Endodermal cell (in vitro differentiated cells): Measurements from ENCODE around the gene SNAP29. TPM values are rescaled to one million over a fixed set of nuclear protein-coding genes. Genes with fewer than 3 reads are reported as not detected.
A peak's percentile ranks its signal among the peaks of the same experiment; 100 is the strongest.

ENCODE experiments used
- DNase-seq: peaks from one replicate; pipeline ENCODE4 v3.0.0-alpha.2; 2017
- H3K27ac ChIP-seq: 2 replicates; pipeline ENCODE4 v1.5.1; 2013; ENCODE audit warnings: mild to moderate bottlenecking, low read depth, low read length, moderate library complexity
- H3K27me3 ChIP-seq: 2 replicates; pipeline ENCODE4 v1.6.1; 2013; ENCODE audit warnings: mild to moderate bottlenecking, low read length, moderate library complexity; ENCODE audit not compliant: insufficient read depth, control insufficient read depth, poor library complexity, severe bottlenecking
- H3K36me3 ChIP-seq: 2 replicates; pipeline ENCODE4 v1.7.0; 2013; ENCODE audit warnings: mild to moderate bottlenecking, low read length, moderate library complexity; ENCODE audit not compliant: control insufficient read depth, insufficient read depth
- H3K4me1 ChIP-seq: one replicate; pipeline ENCODE4 v1.7.0; 2013; ENCODE audit warnings: low read length; ENCODE audit not compliant: control insufficient read depth, insufficient read depth
- H3K4me3 ChIP-seq: 2 replicates; pipeline ENCODE4 v1.5.1; 2013; ENCODE audit warnings: mild to moderate bottlenecking, low read length, moderate library complexity
- H3K9ac ChIP-seq: 2 replicates; pipeline ENCODE4 v1.6.1; 2013; ENCODE audit warnings: mild to moderate bottlenecking, low read length, moderate library complexity; ENCODE audit not compliant: poor library complexity, severe bottlenecking; ENCODE audit errors: extremely low read depth
- H3K9me3 ChIP-seq: 2 replicates; pipeline ENCODE4 v1.6.1; 2013; ENCODE audit warnings: mild to moderate bottlenecking, low read length, moderate library complexity; ENCODE audit not compliant: control insufficient read depth
- H3K27ac Mint-ChIP-seq: 2 replicates; pipeline ENCODE4 v1.8.0; 2020; ENCODE audit warnings: mixed read lengths
- H3K27me3 Mint-ChIP-seq: 2 replicates; pipeline ENCODE4 v1.8.0; 2021; ENCODE audit warnings: mild to moderate bottlenecking, mixed read lengths; ENCODE audit not compliant: insufficient read depth
- H3K36me3 Mint-ChIP-seq: 2 replicates; pipeline ENCODE4 v1.8.0; 2020; ENCODE audit warnings: low read depth, mixed read lengths
- H3K4me1 Mint-ChIP-seq: 2 replicates; pipeline ENCODE4 v1.8.0; 2020; ENCODE audit warnings: mixed read lengths
- H3K4me3 Mint-ChIP-seq: 2 replicates; pipeline ENCODE4 v1.8.0; 2020; ENCODE audit warnings: mild to moderate bottlenecking, moderate library complexity, mixed read lengths
- H3K9me3 Mint-ChIP-seq: 2 replicates; pipeline ENCODE4 v1.8.0; 2020; ENCODE audit warnings: mild to moderate bottlenecking, mixed read lengths
- CTCF ChIP-seq: fragments of 200-600 bp; sonication (generic); conservative IDR thresholded peaks from 2 replicates; pipeline ENCODE4 v1.5.0; 2021; ENCODE audit warnings: antibody characterized with exemption, mild to moderate bottlenecking
- WGBS, 2 experiments: methylation state at CpG; one replicate each; pipeline versions ENCODE4 v1.1.5 to v1.1.7; 2013; ENCODE audit warnings: missing lambda C conversion rate in 2 of 2, mixed read lengths in 1 of 2; ENCODE audit not compliant: insufficient coverage in 1 of 2, insufficient read length in 1 of 2; 5-methylcytosine and 5-hydroxymethylcytosine counted together
- total RNA-seq, 2 donors: library from RNA; stranded (reverse); fragmentation: NEBNext Ultra II Directional in 1 of 2; extraction: Animal tissue kit (Norgen Biotek cat#: 25700) in 1 of 2; gene quantifications; 2 replicates in 1 of 2; 3 replicates in 1 of 2; pipeline ENCODE4 v1.2.1, GENCODE V29; 2021

Gene SNAP29
- total RNA-seq, 2 donors from 2014 or later = 16.5 to 21.8 TPM

DNA sequence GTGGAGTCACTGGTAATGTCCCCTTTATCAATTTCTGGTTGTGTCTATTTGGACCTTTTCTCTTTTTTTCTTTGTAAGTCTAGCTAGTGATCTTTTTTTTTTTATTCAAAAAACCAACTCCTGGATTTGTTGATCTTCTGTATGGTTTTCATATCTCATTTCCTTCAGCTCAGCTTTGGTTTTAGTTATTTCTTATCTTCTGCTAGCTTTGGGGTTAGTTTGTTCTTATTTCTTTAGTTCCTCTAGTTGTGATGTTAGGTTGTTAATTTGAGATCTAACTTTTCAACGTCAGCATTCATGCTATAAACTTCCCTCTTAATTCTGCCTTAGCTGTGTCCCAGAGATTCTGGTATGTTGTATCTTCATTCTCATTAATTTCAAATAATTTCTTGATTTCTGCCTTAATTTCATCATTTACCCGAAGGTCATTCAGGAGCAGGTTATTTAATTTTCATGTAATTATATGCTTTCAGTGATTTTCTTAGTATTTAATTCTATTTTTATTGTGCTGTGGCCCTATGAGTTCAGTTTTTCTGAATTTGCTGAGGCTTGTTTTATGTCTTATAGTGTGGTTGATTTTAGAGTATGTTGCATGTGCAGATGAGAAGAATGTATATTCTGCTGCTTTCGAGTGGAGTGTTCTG is 29.2 kb upstream of the SNAP29 start:
- Histone ChIP-seq H3K9ac (no peak overlapping the region), H3K9me3 (no peaks in the 10 kb centered on the region), H3K4me1 (no peaks in the 10 kb centered on the region), H3K27ac (no peak overlapping the region), H3K27me3 (no peaks in the 10 kb centered on the region), H3K36me3 (peaks cover 33% of the 10 kb centered on the region), H3K4me3 (no peak overlapping the region)
- H3K4me3 Mint-ChIP-seq = no peak overlapping the region
- H3K27ac Mint-ChIP-seq = no peak overlapping the region
- no peaks in the 10 kb centered on the region for H3K9me3 Mint-ChIP-seq
- 83 to 96% methylated on average over 1 to 3 of the region's 3 CpGs for WGBS, 2 experiments
- H3K36me3 Mint-ChIP-seq = peaks cover 43% of the 10 kb centered on the region
- H3K27me3 Mint-ChIP-seq = no peaks in the 10 kb centered on the region
- DNase-seq = no peak
- TF ChIP-seq CTCF = no peak
- H3K4me1 Mint-ChIP-seq = no peaks in the 10 kb centered on the region

GRCh38 chr22:20833225-20833665 is 25.6 kb upstream of the SNAP29 start:
- DNase-seq = peak; percentile 5
- peaks cover 33% of the 10 kb centered on the region for H3K36me3 ChIP-seq
- Mint-ChIP-seq H3K27ac (no peak overlapping the region), H3K27me3 (no peaks in the 10 kb centered on the region), H3K4me3 (no peak overlapping the region), H3K36me3 (peaks cover 36% of the 10 kb centered on the region), H3K9me3 (no peaks in the 10 kb centered on the region), H3K4me1 (no peaks in the 10 kb centered on the region)
- H3K4me3 ChIP-seq = no peak overlapping the region
- no peak for TF ChIP-seq CTCF
- 99 to 100% methylated on average over 6 of the region's 6 CpGs for WGBS, 2 experiments
- H3K27ac ChIP-seq = no peak overlapping the region
- H3K9ac ChIP-seq = no peak overlapping the region
- no peaks in the 10 kb centered on the region for H3K4me1 ChIP-seq
- no peaks in the 10 kb centered on the region for H3K9me3 ChIP-seq
- no peaks in the 10 kb centered on the region for H3K27me3 ChIP-seq

DNA sequence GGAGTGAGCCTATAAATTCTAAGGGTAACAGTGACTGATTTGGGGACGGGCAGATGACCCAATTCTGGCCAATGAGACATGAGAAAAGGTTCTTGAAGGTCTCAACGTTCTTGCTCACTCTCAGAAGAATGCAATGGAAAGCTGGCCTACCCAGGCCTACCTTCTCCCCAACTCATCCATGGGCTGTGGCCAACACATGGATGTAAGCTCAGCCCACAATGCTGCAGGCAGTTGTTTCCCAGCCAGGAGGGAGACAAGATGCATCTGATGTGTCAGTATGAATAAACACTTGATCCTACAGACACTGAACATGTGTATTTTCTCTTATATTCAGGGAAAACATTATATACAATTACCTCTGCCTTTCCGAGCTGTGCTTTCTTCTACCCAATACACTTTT is 24.6 kb upstream of the SNAP29 start:
- WGBS, 2 experiments = 94 to 100% methylated on average over 1 to 3 of the region's 3 CpGs
- Mint-ChIP-seq H3K4me1 (no peaks in the 10 kb centered on the region), H3K36me3 (peaks cover 29% of the 10 kb centered on the region), H3K27ac (no peak overlapping the region), H3K4me3 (no peak overlapping the region), H3K9me3 (no peaks in the 10 kb centered on the region), H3K27me3 (no peaks in the 10 kb centered on the region)
- H3K4me3 ChIP-seq = no peak overlapping the region
- no peaks in the 10 kb centered on the region for H3K4me1 ChIP-seq
- no peaks in the 10 kb centered on the region for H3K27me3 ChIP-seq
- TF ChIP-seq CTCF = no peak
- no peak overlapping the region for H3K9ac ChIP-seq
- H3K36me3 ChIP-seq = peaks cover 27% of the 10 kb centered on the region
- H3K27ac ChIP-seq = no peak overlapping the region
- DNase-seq = peak; percentile 7
- no peaks in the 10 kb centered on the region for H3K9me3 ChIP-seq
